ENCODE data around the gene SRMS.
A peak's percentile ranks its signal among the peaks of the same experiment; 100 is the strongest.
"Not testable (repeated sequence)": the region's sequence is repeated elsewhere in the genome, so short reads cannot be mapped to it uniquely, and the experiment has no call there.

The SRMS gene

GRCh38 chr20:63572071-63572787 lies 24.7 kb upstream of the SRMS start:
- Mint-ChIP-seq H3K4me1 (peaks cover 36% of the 10 kb centered on the region), H3K4me3 (no peak overlapping the region), H3K27me3 (peaks cover 28% of the 10 kb centered on the region), H3K9me3 (no peaks in the 10 kb centered on the region), H3K27ac (no peak overlapping the region)
- no peak for ATAC-seq
- no peak for DNase-seq

- peaks cover 41% of the 10 kb centered on the region for H3K4me1 Mint-ChIP-seq
- not testable (repeated sequence) for H3K27ac Mint-ChIP-seq
These were observed 23.5 kb upstream of the SRMS start for GRCh38 chr20:63571087-63571478.

GRCh38 chr20:63570281-63571086 lies 22.9 kb upstream of the SRMS start:
- no peak overlapping the region for H3K27ac Mint-ChIP-seq
- H3K4me1 Mint-ChIP-seq: peaks cover 41% of the 10 kb centered on the region
- no peaks in the 10 kb centered on the region for H3K9me3 Mint-ChIP-seq
- DNase-seq: no peak
- H3K27me3 Mint-ChIP-seq: peaks cover 16% of the 10 kb centered on the region
- H3K4me3 Mint-ChIP-seq: no peak overlapping the region
- ATAC-seq: no peak

More at GRCh38 chr20:63571087-63571478, 23.5 kb upstream of the SRMS start:
- DNase-seq, H3K4me3 Mint-ChIP-seq, H3K9me3 Mint-ChIP-seq, ATAC-seq: not testable (repeated sequence)
- H3K27me3 Mint-ChIP-seq: peaks cover 22% of the 10 kb centered on the region

GRCh38 chr20:63568986-63569949 lies 21.7 kb upstream of the SRMS start:
- no peak for DNase-seq
- H3K9me3 Mint-ChIP-seq: no peaks in the 10 kb centered on the region
- H3K4me3 Mint-ChIP-seq: peak overlapping the region; percentile 44 to 66
- H3K27ac Mint-ChIP-seq: peak overlapping the region in 1 of 2 donors; percentile 59
- ATAC-seq: no peak
- peaks cover 41% of the 10 kb centered on the region for H3K4me1 Mint-ChIP-seq
- H3K27me3 Mint-ChIP-seq: peaks cover 14% of the 10 kb centered on the region

GRCh38 chr20:63568170-63568981 lies 20.8 kb upstream of the SRMS start:
- H3K27me3 Mint-ChIP-seq: peaks cover 14% of the 10 kb centered on the region

GRCh38 chr20:63567386-63568169 lies 20.0 kb upstream of the SRMS start:
- peaks cover 36% of the 10 kb centered on the region for H3K4me1 Mint-ChIP-seq

More at GRCh38 chr20:63568170-63568981, 20.8 kb upstream of the SRMS start:
- Mint-ChIP-seq H3K4me3 (peak overlapping the region; percentile 72 to 88), H3K4me1 (peaks cover 37% of the 10 kb centered on the region), H3K27ac (no peak overlapping the region), H3K9me3 (no peaks in the 10 kb centered on the region)
- no peak for DNase-seq
- ATAC-seq: peak; percentile 5

GRCh38 chr20:63567136-63567385 lies 19.5 kb upstream of the SRMS start:
- H3K4me1 Mint-ChIP-seq: peaks cover 36% of the 10 kb centered on the region
- H3K27ac Mint-ChIP-seq: peak overlapping the region in 1 of 2 donors; percentile 59
- H3K9me3 Mint-ChIP-seq: no peaks in the 10 kb centered on the region
- peaks cover 14% of the 10 kb centered on the region for H3K27me3 Mint-ChIP-seq
- no peak for DNase-seq
- peak; percentile 0 for ATAC-seq
- H3K4me3 Mint-ChIP-seq: peak overlapping the region; percentile 12 to 88

More at GRCh38 chr20:63567386-63568169, 20.0 kb upstream of the SRMS start:
- Mint-ChIP-seq H3K4me3 (peak overlapping the region; percentile 72 to 88), H3K27ac (peak overlapping the region in 1 of 2 donors; percentile 34), H3K9me3 (no peaks in the 10 kb centered on the region), H3K27me3 (peaks cover 14% of the 10 kb centered on the region)
- peak; percentile 66 to 70 for DNase-seq
- peak; percentile 86 for ATAC-seq

GRCh38 chr20:63566395-63567135 lies 19.0 kb upstream of the SRMS start:
- H3K4me3 Mint-ChIP-seq: peak overlapping the region in 1 of 2 donors; percentile 88
- no peak overlapping the region for H3K27ac Mint-ChIP-seq
- DNase-seq (no peak), ATAC-seq (no peak)
- no peaks in the 10 kb centered on the region for H3K9me3 Mint-ChIP-seq
- H3K4me1 Mint-ChIP-seq: peaks cover 36% of the 10 kb centered on the region
- H3K27me3 Mint-ChIP-seq: peaks cover 14% of the 10 kb centered on the region

- Mint-ChIP-seq H3K27ac (peak overlapping the region in 1 of 2 donors; percentile 63), H3K4me3 (no peak overlapping the region), H3K4me1 (peaks cover 36% of the 10 kb centered on the region), H3K9me3 (no peaks in the 10 kb centered on the region), H3K27me3 (peaks cover 14% of the 10 kb centered on the region)
- ATAC-seq: no peak
- no peak for DNase-seq
These were observed 18.3 kb upstream of the SRMS start for GRCh38 chr20:63565699-63566335.

- no peak for ATAC-seq
- Mint-ChIP-seq H3K27me3 (peaks cover 14% of the 10 kb centered on the region), H3K27ac (no peak overlapping the region), H3K9me3 (no peaks in the 10 kb centered on the region), H3K4me3 (no peak overlapping the region), H3K4me1 (peaks cover 39% of the 10 kb centered on the region)
- no peak for DNase-seq
These were observed 17.6 kb upstream of the SRMS start for GRCh38 chr20:63565021-63565698.

GRCh38 chr20:63564036-63564810 lies 16.7 kb upstream of the SRMS start:
- Mint-ChIP-seq H3K27ac (no peak overlapping the region), H3K4me1 (peaks cover 30% of the 10 kb centered on the region), H3K4me3 (no peak overlapping the region), H3K27me3 (peaks cover 4% of the 10 kb centered on the region), H3K9me3 (no peaks in the 10 kb centered on the region)
- DNase-seq (no peak), ATAC-seq (no peak)

- no peak for DNase-seq
- H3K27me3 Mint-ChIP-seq: no peaks in the 10 kb centered on the region
These were observed 15.8 kb upstream of the SRMS start for GRCh38 chr20:63563225-63563935.

More at GRCh38 chr20:63563225-63563935, 15.8 kb upstream of the SRMS start:
- peaks cover 22% of the 10 kb centered on the region for H3K4me1 Mint-ChIP-seq
- ATAC-seq: no peak
- H3K4me3 Mint-ChIP-seq: no peak overlapping the region
- no peaks in the 10 kb centered on the region for H3K9me3 Mint-ChIP-seq
- H3K27ac Mint-ChIP-seq: no peak overlapping the region

All from stimulated activated naive CD8-positive, alpha-beta T cell treated with anti-CD3 and anti-CD28 coated beads, Interleukin-15, amount 100 ng/mL, for 72 hours (primary cell).